ENCODE results near the gene FNDC3A. TPM values are rescaled to one million over a fixed set of nuclear protein-coding genes. Genes with fewer than 3 reads are reported as not detected.
"Not testable (repeated sequence)": the region's sequence is repeated elsewhere in the genome, so short reads cannot be mapped to it uniquely, and the experiment has no call there.

The FNDC3A gene
- total RNA-seq, 1 donor from 2014 or later: 84.4 TPM

- DNase-seq (ENCODE audit: low spot score in 2 of 2) (no peak), FAIRE-seq (no peak)
Measured at GRCh38 chr13:49125964-49126524, 150.3 kb downstream of the FNDC3A start.

GRCh38 chr13:49132479-49133002 lies 156.8 kb downstream of the FNDC3A start:
- FAIRE-seq: no peak

GRCh38 chr13:49134305-49134704 lies 158.6 kb downstream of the FNDC3A start:
- no peak for FAIRE-seq
- DNase-seq (ENCODE audit: low spot score in 2 of 2): no peak

More at GRCh38 chr13:49132479-49133002, 156.8 kb downstream of the FNDC3A start:
- no peak for DNase-seq (ENCODE audit: low spot score in 2 of 2)

GRCh38 chr13:49137138-49137643 lies 161.5 kb downstream of the FNDC3A start:
- FAIRE-seq; DNase-seq (ENCODE audit: low spot score in 2 of 2): not testable (repeated sequence)

GRCh38 chr13:49140910-49141611 lies 165.3 kb downstream of the FNDC3A start:
- FAIRE-seq: no peak
- no peak for DNase-seq (ENCODE audit: low spot score in 2 of 2)

- DNase-seq (ENCODE audit: low spot score in 2 of 2) (no peak), FAIRE-seq (no peak)
Measured at GRCh38 chr13:49146950-49147355, 171.2 kb downstream of the FNDC3A start.

- FAIRE-seq (no peak), DNase-seq (ENCODE audit: low spot score in 2 of 2) (no peak)
Measured at GRCh38 chr13:49148405-49148804, 172.7 kb downstream of the FNDC3A start.

GRCh38 chr13:49157955-49158584 lies 182.4 kb downstream of the FNDC3A start:
- DNase-seq (ENCODE audit: low spot score in 2 of 2); FAIRE-seq: not testable (repeated sequence)

GRCh38 chr13:49163162-49163561 lies 187.4 kb downstream of the FNDC3A start:
- not testable (repeated sequence) for FAIRE-seq; DNase-seq (ENCODE audit: low spot score in 2 of 2)

- DNase-seq (ENCODE audit: low spot score in 2 of 2) (no peak), FAIRE-seq (peak; percentile 86)
Measured at GRCh38 chr13:49164712-49165111, 189.0 kb downstream of the FNDC3A start.

GRCh38 chr13:49165798-49166752 lies 190.4 kb downstream of the FNDC3A start:
- FAIRE-seq (no peak), DNase-seq (ENCODE audit: low spot score in 2 of 2) (no peak)

- FAIRE-seq: no peak
- no peak for DNase-seq (ENCODE audit: low spot score in 2 of 2)
Measured at GRCh38 chr13:49171359-49171758, 195.6 kb downstream of the FNDC3A start.

- DNase-seq (ENCODE audit: low spot score in 2 of 2) (no peak), FAIRE-seq (no peak)
Measured at GRCh38 chr13:49183672-49184325, 208.1 kb downstream of the FNDC3A start.

GRCh38 chr13:49184621-49185020 lies 208.9 kb downstream of the FNDC3A start:
- DNase-seq (ENCODE audit: low spot score in 2 of 2): no peak
- FAIRE-seq: no peak

- DNase-seq (ENCODE audit: low spot score in 2 of 2): no peak
- no peak for FAIRE-seq
Measured at GRCh38 chr13:49185264-49185663, 209.6 kb downstream of the FNDC3A start.

GRCh38 chr13:49190901-49191300 lies 215.2 kb downstream of the FNDC3A start:
- FAIRE-seq: no peak
- no peak for DNase-seq (ENCODE audit: low spot score in 2 of 2)

- no peak for FAIRE-seq
- no peak for DNase-seq (ENCODE audit: low spot score in 2 of 2)
Measured at GRCh38 chr13:49206641-49207040, 230.9 kb downstream of the FNDC3A start.

- DNase-seq (ENCODE audit: low spot score in 2 of 2) (no peak), FAIRE-seq (no peak)
Measured at GRCh38 chr13:49208619-49209018, 232.9 kb downstream of the FNDC3A start.

GRCh38 chr13:49210114-49210513 lies 234.4 kb downstream of the FNDC3A start:
- FAIRE-seq: no peak
- DNase-seq (ENCODE audit: low spot score in 2 of 2): no peak

GRCh38 chr13:49210669-49211068 lies 235.0 kb downstream of the FNDC3A start:
- DNase-seq (ENCODE audit: low spot score in 2 of 2): no peak
- FAIRE-seq: no peak
